Measurements from ENCODE around the gene TRAPPC8. TPM values are rescaled to one million over a fixed set of nuclear protein-coding genes. Genes with fewer than 3 reads are reported as not detected.

TRAPPC8 gene
- total and polyA plus RNA-seq, 2 of the 13 experiments (the other 11 are each of a cell fraction or from before 2014, with no cell fraction given): 34.6 to 50.8 TPM

- TF ChIP-seq ZNF7 (CRISPR knock-in tag; IDR thresholded peaks at IDR 0.05) (peak; percentile 78), ZBTB21 (CRISPR knock-in tag; IDR thresholded peaks at IDR 0.05) (no peak), ZNF512 (CRISPR knock-in tag; IDR thresholded peaks at IDR 0.05) (no peak)
- no peak overlapping the region for H2AFZ ChIP-seq (ENCODE audit: low read length)
- no peak overlapping the region for H3K9ac ChIP-seq (ENCODE audit: insufficient read depth, low read depth, low read length)
- H4K20me1 ChIP-seq (ENCODE audit: insufficient read depth, low read length): no peaks in the 10 kb centered on the region
- no peak overlapping the region for H3K4me2 ChIP-seq (ENCODE audit: low read depth, low read length)
- no peak for FAIRE-seq
- no peak overlapping the region for H3K27ac ChIP-seq (ENCODE audit: extremely low read length, insufficient read depth, low read length)
- peak; percentile 70 for ATAC-seq
- DNase-seq (ENCODE audit: low spot score): no peak
- 0% methylated on average over 2 of the region's 3 CpGs for WGBS (ENCODE audit: low lambda C conversion rate)
- peaks cover 11% of the 10 kb centered on the region; the same call in 1 of the 2 replicates for H3K9me3 ChIP-seq (ENCODE audit: low read length)
- POLR2A ChIA-PET: no interaction called here
- in situ Hi-C loops (cut with HindIII; ENCODE audit: extremely low pct_ligation_motif_present, low pct_unique_long_range_greater_than_20kb): no loop called here
- peaks cover 19% of the 10 kb centered on the region for H3K4me1 ChIP-seq (ENCODE audit: insufficient read depth, low read length)
- H3K4me3 ChIP-seq (replicated peaks in 1 of 3; ENCODE audit: insufficient read depth in 1 of 3, low read depth in 2 of 3, low read length in 3 of 3): no peak overlapping the region
- H3K27me3 ChIP-seq (ENCODE audit: control insufficient read depth in 1 of 2, insufficient read depth in 2 of 2, low read length in 2 of 2): 0 out of 5 replicates have a peak, but pooled peaks cover 0 to 2% of the 10 kb centered on the region in 2 experiments
- BruUV-seq (replicated peaks): no TSS peak
- H3K36me3 ChIP-seq (replicated peaks in 1 of 2; ENCODE audit: control insufficient read depth in 1 of 2, insufficient read depth in 2 of 2, low read length in 2 of 2): no peaks in the 10 kb centered on the region
- intact Hi-C loops (cut with micrococcal nuclease; ENCODE audit: unreplicated experiment): no loop called here
- CTCF ChIA-PET (ENCODE audit: low intra/inter-chr PET ratio, low total read pairs): no interaction called here
- no peaks in the 10 kb centered on the region for H3K79me2 ChIP-seq (ENCODE audit: insufficient read depth, low read length)
Measured at GRCh38 chr18:31983020-31983419, 40.1 kb upstream of the TRAPPC8 start.

GRCh38 chr18:31980863-31981262, 37.9 kb upstream of the TRAPPC8 start:
- ChIA-PET POLR2A (no interaction called here), CTCF (ENCODE audit: low intra/inter-chr PET ratio, low total read pairs) (no interaction called here)
- ATAC-seq (no peak), FAIRE-seq (no peak), DNase-seq (ENCODE audit: low spot score) (no peak)
- BruUV-seq (replicated peaks): no TSS peak
- Histone ChIP-seq H3K79me2 (ENCODE audit: insufficient read depth, low read length) (no peaks in the 10 kb centered on the region), H2AFZ (ENCODE audit: low read length) (no peak overlapping the region), H3K27me3 (ENCODE audit: control insufficient read depth in 1 of 2, insufficient read depth in 2 of 2, low read length in 2 of 2) (0 out of 5 replicates have a peak, but pooled peaks cover 0 to 4% of the 10 kb centered on the region in 2 experiments), H3K9me3 (ENCODE audit: low read length) (peaks cover 14% of the 10 kb centered on the region; the same call in 1 of the 2 replicates), H4K20me1 (ENCODE audit: insufficient read depth, low read length) (no peaks in the 10 kb centered on the region), H3K4me1 (ENCODE audit: insufficient read depth, low read length) (peaks cover 14% of the 10 kb centered on the region), H3K4me3 (replicated peaks in 1 of 3; ENCODE audit: insufficient read depth in 1 of 3, low read depth in 2 of 3, low read length in 3 of 3) (no peak overlapping the region), H3K36me3 (replicated peaks in 1 of 2; ENCODE audit: control insufficient read depth in 1 of 2, insufficient read depth in 2 of 2, low read length in 2 of 2) (no peaks in the 10 kb centered on the region), H3K4me2 (ENCODE audit: low read depth, low read length) (no peak overlapping the region), H3K9ac (ENCODE audit: insufficient read depth, low read depth, low read length) (no peak overlapping the region), H3K27ac (ENCODE audit: extremely low read length, insufficient read depth, low read length) (no peak overlapping the region)
- in situ Hi-C loops (cut with HindIII; ENCODE audit: extremely low pct_ligation_motif_present, low pct_unique_long_range_greater_than_20kb) (no loop called here), intact Hi-C loops (cut with micrococcal nuclease; ENCODE audit: unreplicated experiment) (no loop called here)
- TF ChIP-seq ZNF619 (CRISPR knock-in tag; IDR thresholded peaks at IDR 0.05) (no peak), NONO (IDR thresholded peaks at IDR 0.05) (no peak), NONO (CRISPR knock-in tag; conservative IDR thresholded peaks at IDR 0.05) (no peak)
